OCI-LY3 (cell line): ENCODE results near the gene LGALS3BP.

ENCODE experiments used
- H2AFZ ChIP-seq: fragments of 200-600, 300-600 bp; shearing (Covaris generic); 2 replicates; pipeline ENCODE4 v1.6.0; 2014; ENCODE audit warnings: antibody characterized with exemption, low read depth, low read length
- H3K27ac ChIP-seq: fragments of 200-600, 300-600 bp; sonication (generic); 2 replicates; pipeline ENCODE4 v1.5.1; 2014; ENCODE audit warnings: mild to moderate bottlenecking, low read length, moderate library complexity, mixed read lengths
- H3K27me3 ChIP-seq: fragments of 200-600, 300-600 bp; sonication (generic); 2 replicates; pipeline ENCODE4 v1.6.1; 2014; ENCODE audit warnings: low read depth, low read length, mixed read lengths
- H3K36me3 ChIP-seq: fragments of 200-600, 300-600 bp; sonication (generic); replicated peaks from 2 replicates; pipeline ENCODE3; 2014; ENCODE audit warnings: low read depth, low read length, mixed read lengths
- H3K4me1 ChIP-seq: fragments of 300-600, 200-600 bp; sonication (generic); 2 replicates; pipeline ENCODE4 v1.6.1; 2014; ENCODE audit warnings: low read length, mixed read lengths
- H3K4me2 ChIP-seq: fragments of 200-600, 300-600 bp; sonication (generic); 2 replicates; pipeline ENCODE4 v1.6.1; 2014; ENCODE audit warnings: low read length, mixed read lengths
- H3K4me3 ChIP-seq: fragments of 300-600, 200-600 bp; sonication (generic); 2 replicates; pipeline ENCODE4 v1.5.1; 2014; ENCODE audit warnings: antibody characterized with exemption, mild to moderate bottlenecking, low read length, moderate library complexity
- H3K79me2 ChIP-seq: fragments of 300-600, 200-600 bp; shearing (Covaris generic); 2 replicates; pipeline ENCODE4 v1.6.1; 2014; ENCODE audit warnings: mild to moderate bottlenecking, low read length, mixed read lengths
- H3K9ac ChIP-seq: fragments of 300-600, 200-600 bp; shearing (Covaris generic); 2 replicates; pipeline ENCODE4 v1.6.0; 2014; ENCODE audit warnings: mild to moderate bottlenecking, low read length, moderate library complexity
- H3K9me3 ChIP-seq: fragments of 200-600, 300-600 bp; shearing (Covaris generic); 2 replicates; pipeline ENCODE4 v1.6.1; 2014; ENCODE audit warnings: low read length, mixed read lengths; ENCODE audit not compliant: insufficient read depth
- H4K20me1 ChIP-seq: fragments of 200-600, 300-600 bp; sonication (generic); 2 replicates; pipeline ENCODE4 v1.6.1; 2016; ENCODE audit warnings: low read length, mixed read lengths; ENCODE audit not compliant: insufficient read depth
- CTCF ChIP-seq: fragments of 200-600, 300-600 bp; sonication (generic); IDR thresholded peaks from 2 replicates; pipeline ENCODE4 v1.5.1; 2014; ENCODE audit warnings: antibody characterized with exemption, low read length, low read depth
- EZH2phosphoT487 ChIP-seq: fragments of 200-600 bp; shearing (Covaris generic); IDR thresholded peaks from 2 replicates; pipeline ENCODE4 v1.6.1; 2018; ENCODE audit warnings: antibody characterized with exemption, mixed run types, low read depth

The LGALS3BP gene

DNA sequence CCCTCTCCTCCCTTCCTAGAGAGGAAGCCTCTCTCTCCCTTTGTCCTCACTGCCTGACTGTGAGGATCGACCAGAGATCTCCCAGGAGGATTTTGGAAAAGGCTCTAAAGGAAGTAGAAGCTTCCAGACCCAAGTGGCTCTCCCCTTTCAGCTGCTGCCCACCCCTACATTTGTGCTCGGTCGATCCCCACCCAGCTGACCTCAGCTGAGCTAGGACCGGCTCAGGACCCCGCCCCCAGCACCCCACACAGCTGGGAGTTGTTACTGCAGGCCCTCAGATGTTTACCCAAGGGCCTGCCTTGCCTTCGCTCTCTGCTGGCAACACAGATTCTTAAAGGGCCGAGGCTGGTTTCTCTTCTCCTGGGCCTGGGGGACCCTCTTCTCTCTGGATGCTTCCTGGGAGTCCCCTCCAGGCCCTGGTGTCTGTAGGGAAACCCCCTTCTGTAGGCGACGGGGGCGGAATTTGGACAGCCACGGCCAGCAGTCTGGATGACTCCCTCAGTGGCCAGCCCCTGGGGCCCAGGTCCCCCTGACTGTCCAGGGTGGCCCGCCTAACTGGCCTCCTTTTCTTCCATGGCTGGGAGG is 27.7 kb downstream of the LGALS3BP start:
- Histone ChIP-seq H3K9me3 (0 out of 2 replicates have a peak, but pooled peaks cover 10% of the 10 kb centered on the region), H2AFZ (no peak overlapping the region), H3K4me1 (peaks cover 8% of the 10 kb centered on the region), H3K79me2 (no peaks in the 10 kb centered on the region), H3K27ac (no peak overlapping the region), H3K27me3 (no peaks in the 10 kb centered on the region), H3K9ac (no peak overlapping the region), H4K20me1 (no peaks in the 10 kb centered on the region), H3K36me3 (no peaks in the 10 kb centered on the region), H3K4me2 (no peak overlapping the region), H3K4me3 (no peak overlapping the region)
- TF ChIP-seq CTCF (no peak), EZH2phosphoT487 (no peak)

GRCh38 chr17:78950870-78951269 is 28.9 kb downstream of the LGALS3BP start:
- Histone ChIP-seq H3K79me2 (no peaks in the 10 kb centered on the region), H3K4me1 (peaks cover 8% of the 10 kb centered on the region), H3K27me3 (no peaks in the 10 kb centered on the region), H3K36me3 (no peaks in the 10 kb centered on the region), H3K4me3 (no peak overlapping the region), H3K9me3 (0 out of 2 replicates have a peak, but pooled peaks cover 10% of the 10 kb centered on the region), H3K27ac (no peak overlapping the region), H4K20me1 (no peaks in the 10 kb centered on the region), H2AFZ (no peak overlapping the region), H3K4me2 (no peak overlapping the region), H3K9ac (no peak overlapping the region)
- TF ChIP-seq CTCF = no peak
- TF ChIP-seq EZH2phosphoT487 = no peak

DNA sequence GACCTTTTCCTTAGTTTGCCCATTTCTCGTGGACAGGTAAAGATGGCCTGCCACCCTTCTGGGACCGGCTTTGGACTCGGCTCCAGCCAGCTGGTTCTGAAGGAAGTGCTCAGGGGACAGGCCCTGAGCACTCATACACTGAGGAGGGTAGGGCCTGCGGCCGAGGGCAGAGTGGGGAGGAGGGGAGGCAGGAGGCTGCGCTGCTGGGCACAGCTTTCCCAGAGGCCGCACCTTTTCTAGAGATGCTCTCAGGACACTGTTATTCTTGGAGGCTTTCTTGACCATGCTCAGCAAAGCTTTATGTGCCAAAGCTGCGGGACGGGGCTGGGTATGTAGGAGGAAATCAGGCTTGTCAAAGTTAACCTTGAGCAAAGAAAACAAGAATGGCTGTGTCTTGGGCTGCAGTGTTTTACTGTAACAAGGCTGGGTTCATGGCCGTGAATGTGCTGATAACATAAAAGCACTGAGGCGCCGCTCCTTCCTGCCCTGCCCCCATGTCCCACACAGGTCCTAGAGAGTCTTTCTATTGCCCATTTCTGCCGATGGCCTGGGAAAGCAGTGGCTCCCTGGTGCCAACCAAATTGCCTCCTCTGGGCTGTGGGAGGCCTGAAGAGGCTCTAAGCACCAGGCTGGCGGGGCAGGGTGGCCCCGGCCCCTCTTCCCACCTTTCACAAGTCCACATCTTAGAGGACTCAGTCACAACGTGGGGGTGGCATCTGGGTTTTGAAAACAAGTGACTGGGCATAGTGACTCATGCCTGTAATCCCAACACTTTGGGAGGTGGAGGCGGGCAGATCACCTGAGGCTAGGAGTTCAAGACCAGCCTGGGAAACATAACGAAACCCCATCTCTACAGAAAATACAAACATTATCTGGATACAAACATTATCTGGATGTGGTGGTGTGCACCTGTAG is 32.2 kb downstream of the LGALS3BP start:
- Histone ChIP-seq H3K79me2 (no peaks in the 10 kb centered on the region), H3K4me1 (no peaks in the 10 kb centered on the region), H3K4me3 (no peak overlapping the region)

More for the DNA sequence above, 32.2 kb downstream of the LGALS3BP start:
- Histone ChIP-seq H3K9ac (no peak overlapping the region), H4K20me1 (no peaks in the 10 kb centered on the region), H2AFZ (no peak overlapping the region), H3K27me3 (no peaks in the 10 kb centered on the region), H3K9me3 (0 out of 2 replicates have a peak, but pooled peaks cover 10% of the 10 kb centered on the region), H3K27ac (no peak overlapping the region), H3K4me2 (no peak overlapping the region), H3K36me3 (no peaks in the 10 kb centered on the region)
- TF ChIP-seq CTCF = no peak
- no peak for TF ChIP-seq EZH2phosphoT487
